K562 (cell line): ENCODE data around the gene CDC42BPB. TPM values are rescaled to one million over a fixed set of nuclear protein-coding genes. Genes with fewer than 3 reads are reported as not detected.

Experiments used
- ATAC-seq: fragments of 200-7000 bp; cut with Tn5 transposase; 3 replicates; pipeline ENCODE4 v1.9.1; 2020; ENCODE audit warnings: moderate library complexity
- BruUV-seq: library from RNA; stranded (reverse); fragments of 400-500 nt; replicated peaks from 2 replicates; lab custom pipeline; 2021; lab: Mats Ljungman, UMichigan
- CTCF ChIA-PET: fragments of 300-600 bp; formaldehyde crosslinking; extraction: SDS; loops from one replicate; lab custom pipeline; 2021; ENCODE audit warnings: low intra/inter-chr PET ratio; lab: Yijun Ruan, JAX
- POLR2A ChIA-PET: fragments of 300-600, 350-650 bp; sonication (Branson Sonifier 250); formaldehyde crosslinking; extraction: SDS; loops from one replicate; lab custom pipeline; 2021; ENCODE audit warnings: antibody characterized with exemption, inconsistent platforms; lab: Yijun Ruan, JAX
- DNase-seq, 4 experiments: peaks; one replicate each; pipeline versions ENCODE4 v3.0.0 to v3.0.0-alpha.2; 2011 to 2018; ENCODE audit warnings: low spot score in 3 of 4, mixed read lengths in 3 of 4; ENCODE audit errors: extremely low read depth in 1 of 4
- FAIRE-seq: peaks from 2 replicates; lab custom pipeline; 2011; peaks lifted over from hg19 to GRCh38; lab: Jason Lieb, UNC
- H2AFZ ChIP-seq: 2 replicates; pipeline ENCODE4 v1.6.0; 2011; ENCODE audit warnings: low read depth, low read length, control low read depth, inconsistent platforms
- H3K27ac ChIP-seq: fragments of 200-600 bp; 3 replicates; pipeline ENCODE4 v1.8.0; 2011; ENCODE audit warnings: low read depth, mild to moderate bottlenecking, control low read depth, inconsistent platforms, low read length, moderate library complexity, mixed read lengths; ENCODE audit errors: extremely low read depth
- H3K27me3 ChIP-seq, 2 experiments: fragments of 300-600 bp in 1 of 2; 2 replicates in 1 of 2; 3 replicates in 1 of 2; pipeline versions ENCODE4 v1.6.0 to v1.8.0; 2011; ENCODE audit warnings: inconsistent platforms in 2 of 2, low read length in 2 of 2, mild to moderate bottlenecking in 1 of 2, mixed read lengths in 1 of 2, moderate library complexity in 1 of 2; ENCODE audit not compliant: control insufficient read depth in 2 of 2, insufficient read depth in 2 of 2
- H3K36me3 ChIP-seq: fragments of 300-600 bp; 3 replicates; pipeline ENCODE4 v1.8.0; 2011; ENCODE audit warnings: mild to moderate bottlenecking, low read length, inconsistent platforms; ENCODE audit not compliant: control insufficient read depth, insufficient read depth
- H3K4me1 ChIP-seq, 2 experiments: fragments of 200-600 bp in 1 of 2; replicated peaks in 1 of 2; 2 replicates in 1 of 2; 3 replicates in 1 of 2; pipeline versions ENCODE4 v1.5.1 to v1.8.0; 2011; ENCODE audit warnings: inconsistent platforms in 2 of 2, low read length in 2 of 2, mild to moderate bottlenecking in 1 of 2, mixed read lengths in 1 of 2, moderate library complexity in 1 of 2; ENCODE audit not compliant: control insufficient read depth in 2 of 2, insufficient read depth in 2 of 2
- H3K4me2 ChIP-seq: 2 replicates; pipeline ENCODE4 v1.6.1; 2011; ENCODE audit warnings: low read length, control low read depth, inconsistent platforms, mixed read lengths; ENCODE audit not compliant: insufficient read depth
- H3K4me3 ChIP-seq: fragments of 200-600 bp; sonication (generic), shearing (Covaris generic); 2 replicates; pipeline ENCODE4 v1.5.1; 2016; ENCODE audit warnings: control low read depth, inconsistent platforms
- H3K79me2 ChIP-seq: fragments of 200-600 bp; 3 replicates; pipeline ENCODE4 v1.8.0; 2011; ENCODE audit warnings: low read length, inconsistent platforms; ENCODE audit not compliant: control insufficient read depth, insufficient read depth
- H3K9ac ChIP-seq, 2 experiments: 2 replicates each; pipeline versions ENCODE4 v1.6.0 to v1.6.1; 2011; ENCODE audit warnings: low read depth in 2 of 2, low read length in 2 of 2, control low read depth in 1 of 2, inconsistent platforms in 1 of 2, mild to moderate bottlenecking in 1 of 2, mixed read lengths in 1 of 2; ENCODE audit not compliant: insufficient read depth in 1 of 2
- H3K9me1 ChIP-seq: one replicate; pipeline ENCODE4 v1.6.0; 2011; ENCODE audit warnings: inconsistent platforms, mild to moderate bottlenecking, low read length, moderate library complexity; ENCODE audit not compliant: control insufficient read depth, insufficient read depth
- H3K9me3 ChIP-seq: replicated peaks from 2 replicates; pipeline ENCODE4 v1.5.1; 2011; ENCODE audit warnings: low read depth, low read length, inconsistent platforms; ENCODE audit not compliant: control insufficient read depth, insufficient read depth
- H4K20me1 ChIP-seq: replicated peaks from 2 replicates; pipeline ENCODE4 v1.6.1; 2011; ENCODE audit warnings: low read length, inconsistent platforms, mixed read lengths; ENCODE audit not compliant: control insufficient read depth, insufficient read depth
- ARID4B ChIP-seq: sonication (generic); formaldehyde crosslinking; IDR thresholded peaks from 2 replicates; pipeline ENCODE4 v1.8.0; 2022; ENCODE audit warnings: mild to moderate bottlenecking, missing genetic modification reagents
- E2F3 ChIP-seq: fragments of 250-450 bp; sonication (Bioruptor Pico); IDR thresholded peaks from 2 replicates; pipeline ENCODE4 v1.4.0; 2020; ENCODE audit warnings: mild to moderate bottlenecking
- FOXJ2 ChIP-seq: fragments of 200-800 bp; sonication (Bioruptor generic); IDR thresholded peaks from 2 replicates; pipeline ENCODE4 v1.6.1; 2016; ENCODE audit warnings: missing genetic modification characterization, missing compliant biosample characterization
- FOXK1 ChIP-seq: sonication (generic); formaldehyde crosslinking; IDR thresholded peaks from 2 replicates; pipeline ENCODE4 v1.8.0; 2022; ENCODE audit warnings: missing genetic modification reagents, mild to moderate bottlenecking, borderline replicate concordance
- GABPA ChIP-seq: fragments of 200-800 bp; sonication (Bioruptor generic); conservative IDR thresholded peaks from 2 replicates; pipeline ENCODE4 v1.6.1; 2016; ENCODE audit warnings: low read depth, missing genetic modification characterization, missing compliant biosample characterization
- HNRNPLL ChIP-seq: fragments of 200-400 bp; formaldehyde crosslinking; IDR thresholded peaks from 2 replicates; pipeline ENCODE4 v1.6.1; 2017; ENCODE audit warnings: low read length, low read depth, mild to moderate bottlenecking; ENCODE audit not compliant: poor library complexity, severe bottlenecking
- JUN ChIP-seq, 2 experiments: sonication (generic) in 1 of 2; formaldehyde crosslinking in 1 of 2; IDR thresholded peaks; 2 replicates each; pipeline versions ENCODE4 v1.6.1 to v1.8.0; 2012 to 2022; ENCODE audit warnings: borderline replicate concordance in 2 of 2, mild to moderate bottlenecking in 2 of 2, improper control_type of control experiment in 1 of 2, low read depth in 1 of 2, low read length in 1 of 2, missing genetic modification reagents in 1 of 2
- MIER1 ChIP-seq: fragments of 450-650 bp; IDR thresholded peaks from 2 replicates; pipeline ENCODE4 v1.6.1; 2016; ENCODE audit warnings: antibody characterized with exemption, mild to moderate bottlenecking, low read depth
- MTA2 ChIP-seq: fragments of 450-650 bp; IDR thresholded peaks from 2 replicates; pipeline ENCODE4 v1.6.1; 2016; ENCODE audit warnings: low read depth
- MTF1 ChIP-seq: fragments of 250-450 bp; sonication (Bioruptor Pico); IDR thresholded peaks from 2 replicates; pipeline ENCODE4 v1.9.0; 2021; ENCODE audit warnings: moderate library complexity, mild to moderate bottlenecking, inconsistent platforms, borderline replicate concordance
- NR0B1 ChIP-seq: fragments of 450-650 bp; IDR thresholded peaks from one replicate; pipeline ENCODE4 v1.6.1; 2018; ENCODE audit warnings: mild to moderate bottlenecking, moderate library complexity; ENCODE audit not compliant: partially characterized antibody
- TARDBP ChIP-seq: fragments of 450-650 bp; IDR thresholded peaks from 2 replicates; pipeline ENCODE4 v1.6.1; 2016
- ZBED1 ChIP-seq: IDR thresholded peaks from 2 replicates; pipeline ENCODE4 v1.6.1; 2014
- ZKSCAN8 ChIP-seq: fragments of 200-800 bp; sonication (Bioruptor generic); IDR thresholded peaks from 2 replicates; pipeline ENCODE4 v1.6.1; 2016; ENCODE audit warnings: missing genetic modification characterization, missing compliant biosample characterization
- ZSCAN32 ChIP-seq: fragments of 450-650 bp; formaldehyde crosslinking; IDR thresholded peaks from 2 replicates; pipeline ENCODE4 v1.4.0; 2020; ENCODE audit warnings: mild to moderate bottlenecking, moderate library complexity
- WGBS: fragments of 100-300 bp; shearing (Covaris generic); methylation state at CpG from one replicate; pipeline ENCODE4 v1.1.6; 2016; ENCODE audit warnings: low coverage, mixed read lengths; ENCODE audit not compliant: insufficient coverage; ENCODE audit errors: missing lambda C conversion rate; 5-methylcytosine and 5-hydroxymethylcytosine counted together
- in situ Hi-C: fragments of 300-500 bp; cut with MboI; formaldehyde crosslinking; loops from 4 replicates; pipeline ENCODE4 v1.15.0; 2018; ENCODE audit warnings: inconsistent platforms, mixed read lengths
- intact Hi-C: fragments of 100-400 bp; cut with micrococcal nuclease; formaldehyde crosslinking; loops from 2 replicates; pipeline ENCODE4 v1.14.2; 2022
- polyA plus RNA-seq, 8 experiments: library from polyadenylated mRNA; depleted of rRNA in 4 of 8; stranded (reverse) in 5 of 8; unstranded in 3 of 8; fragments of >200 nt; fragmentation: Nextera tagmentation in 2 of 8; fragmentation: Illumina TruSeq in 1 of 8; extraction: Ambion mirVana in 2 of 8; extraction: Trizol in 1 of 8; gene quantifications; 2 replicates each; pipeline versions ENCODE4 v1.2.1 to v1.2.3, GENCODE V29; 2011 to 2014; ENCODE audit warnings: inconsistent platforms in 1 of 8, missing spikeins in 1 of 8
- total RNA-seq, 7 experiments: library from RNA; depleted of rRNA in 6 of 7; stranded (reverse); fragments of >200 nt in 6 of 7; fragmentation: Illumina TruSeq in 2 of 7; extraction: Trizol in 2 of 7; gene quantifications; 2 replicates each; pipeline versions ENCODE4 v1.2.1 to v1.2.3, GENCODE V29; 2011 to 2021; ENCODE audit warnings: low replicate concordance in 1 of 7

The CDC42BPB gene
- total and polyA plus RNA-seq, 9 of the 15 experiments (the other 6 are each of a cell fraction or from before 2014, with no cell fraction given) = 0.07 to 24.3 (median 12.6) TPM

- no peaks in the 10 kb centered on the region for H4K20me1 ChIP-seq
- no peaks in the 10 kb centered on the region for H3K27me3 ChIP-seq
- in situ Hi-C loops (no loop called here), intact Hi-C loops (no loop called here)
- no peak for FAIRE-seq
- H3K4me1 ChIP-seq = peaks cover 11 to 18% of the 10 kb centered on the region in 2 experiments
- no peaks in the 10 kb centered on the region; the same call in 1 of the 3 replicates for H3K79me2 ChIP-seq
- H3K9me3 ChIP-seq = no peaks in the 10 kb centered on the region
- DNase-seq = no peak
- WGBS = 93% methylated on average over 2 of the region's 2 CpGs
- H3K4me3 ChIP-seq = no peak overlapping the region
- no TSS peak for BruUV-seq
- ATAC-seq = no peak
- no peaks in the 10 kb centered on the region for H3K9me1 ChIP-seq
- ChIA-PET CTCF (no interaction called here), POLR2A (no interaction called here)
- 0 out of 3 replicates have a peak, but pooled peaks cover 3% of the 10 kb centered on the region for H3K36me3 ChIP-seq
- H3K4me2 ChIP-seq = no peak overlapping the region
- H3K9ac ChIP-seq = no peak overlapping the region
- H3K27ac ChIP-seq = no peak overlapping the region
- H2AFZ ChIP-seq = no peak overlapping the region
- TF ChIP-seq ARID4B (CRISPR knock-in tag) (no peak), ZBED1 (no peak), ZKSCAN8 (CRISPR knock-in tag) (no peak), MTF1 (no peak), TARDBP (no peak), NR0B1 (no peak), FOXK1 (no peak), FOXJ2 (tag) (no peak), JUN (IDR thresholded peaks at IDR 0.05; ENCODE audit: borderline replicate concordance, low read depth, low read length) (no peak), JUN (CRISPR knock-in tag; IDR thresholded peaks at IDR 0.05; ENCODE audit: borderline replicate concordance) (no peak), HNRNPLL (no peak), ZSCAN32 (no peak), GABPA (tag) (no peak), MTA2 (no peak), MIER1 (no peak), E2F3 (CRISPR knock-in tag) (no peak)
These were observed 47.8 kb downstream of the CDC42BPB start for GRCh38 chr14:103009559-103009958.
